ENCODE data around the gene MET. TPM values are rescaled to one million over a fixed set of nuclear protein-coding genes. Genes with fewer than 3 reads are reported as not detected.

The MET gene
- total and polyA plus RNA-seq, 2 of the 13 experiments (the other 11 are each of a cell fraction or from before 2014, with no cell fraction given): 21.8 to 31.5 TPM

DNA sequence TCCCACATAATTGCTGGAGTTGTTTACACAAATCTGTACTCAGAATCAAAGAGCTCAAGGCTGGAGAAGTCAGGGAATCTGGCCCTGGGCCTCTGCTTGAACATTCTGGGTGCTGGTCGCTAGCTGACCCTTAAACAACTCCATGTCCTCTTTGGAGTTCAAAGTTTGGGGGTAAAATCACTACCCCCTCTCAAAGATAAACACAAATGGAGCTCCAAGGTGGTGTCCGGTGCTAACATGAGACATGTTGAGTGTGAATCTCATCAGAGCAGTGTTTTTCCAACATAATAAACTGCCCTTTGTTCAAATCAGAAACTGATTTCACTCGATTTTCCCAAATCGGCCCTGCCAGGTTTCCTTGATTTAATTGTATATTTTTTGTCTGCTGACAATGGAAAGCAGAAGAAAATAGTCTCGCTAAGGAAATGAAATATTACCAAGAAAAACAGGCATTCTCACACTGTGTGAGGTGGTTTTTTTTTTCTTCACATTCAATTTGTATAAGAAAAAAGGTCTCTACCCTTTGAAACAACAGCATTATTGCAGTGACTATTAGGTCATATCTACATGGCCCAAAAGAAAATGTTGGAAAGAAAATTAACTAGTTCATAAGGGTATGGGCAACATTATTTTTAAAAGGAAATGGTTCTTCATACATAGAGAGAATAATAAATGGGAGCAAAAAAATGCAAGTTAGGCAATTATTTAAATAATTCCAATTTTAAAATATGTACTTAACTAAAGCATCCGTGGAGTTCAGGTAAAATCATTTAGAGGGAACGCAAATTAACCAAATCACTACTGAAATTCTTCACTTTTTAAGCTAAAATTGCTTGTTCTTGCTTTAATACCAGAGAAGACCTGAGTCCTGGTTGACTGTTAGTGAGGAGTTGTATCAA is 134.3 kb downstream of the MET start (continued):
- TF ChIP-seq ARNTL (CRISPR knock-in tag; IDR thresholded peaks at IDR 0.05) (no peak), EP300 (IDR thresholded peaks at IDR 0.05; ENCODE audit: low read depth in 2 of 2, low read length in 2 of 2) (peak in 1 of 2 experiments; percentile 92; a peak in 2 of 4 replicates), EP300 (CRISPR knock-in tag; IDR thresholded peaks at IDR 0.05; ENCODE audit: borderline replicate concordance) (peak; percentile 64; the same call in 1 of the 2 replicates), ZNF672 (CRISPR knock-in tag; IDR thresholded peaks at IDR 0.05) (no peak), BCL6 (CRISPR knock-in tag; IDR thresholded peaks at IDR 0.05) (peak; percentile 87), PAF1 (CRISPR knock-in tag; IDR thresholded peaks at IDR 0.05) (no peak), ZNF432 (CRISPR knock-in tag; IDR thresholded peaks at IDR 0.05; ENCODE audit: borderline replicate concordance) (no peak), ZNF777 (CRISPR knock-in tag; IDR thresholded peaks at IDR 0.05) (no peak), TBL1XR1 (IDR thresholded peaks at IDR 0.05; ENCODE audit: borderline replicate concordance, low read length, partially characterized antibody) (no peak), NFKB2 (CRISPR knock-in tag; IDR thresholded peaks at IDR 0.05; ENCODE audit: borderline replicate concordance) (no peak), ZNF737 (CRISPR knock-in tag; IDR thresholded peaks at IDR 0.05; ENCODE audit: borderline replicate concordance) (no peak), HNRNPK (IDR thresholded peaks at IDR 0.05; ENCODE audit: low read depth, low read length, poor library complexity, severe bottlenecking) (no peak), ZNF780A (CRISPR knock-in tag; IDR thresholded peaks at IDR 0.05) (no peak), ZNF614 (CRISPR knock-in tag; IDR thresholded peaks at IDR 0.05; ENCODE audit: borderline replicate concordance) (peak; percentile 50; the same call in 1 of the 2 replicates), ZBTB1 (CRISPR knock-in tag; IDR thresholded peaks at IDR 0.05; ENCODE audit: borderline replicate concordance) (no peak)
- TF ChIP-seq, protein P1, sequence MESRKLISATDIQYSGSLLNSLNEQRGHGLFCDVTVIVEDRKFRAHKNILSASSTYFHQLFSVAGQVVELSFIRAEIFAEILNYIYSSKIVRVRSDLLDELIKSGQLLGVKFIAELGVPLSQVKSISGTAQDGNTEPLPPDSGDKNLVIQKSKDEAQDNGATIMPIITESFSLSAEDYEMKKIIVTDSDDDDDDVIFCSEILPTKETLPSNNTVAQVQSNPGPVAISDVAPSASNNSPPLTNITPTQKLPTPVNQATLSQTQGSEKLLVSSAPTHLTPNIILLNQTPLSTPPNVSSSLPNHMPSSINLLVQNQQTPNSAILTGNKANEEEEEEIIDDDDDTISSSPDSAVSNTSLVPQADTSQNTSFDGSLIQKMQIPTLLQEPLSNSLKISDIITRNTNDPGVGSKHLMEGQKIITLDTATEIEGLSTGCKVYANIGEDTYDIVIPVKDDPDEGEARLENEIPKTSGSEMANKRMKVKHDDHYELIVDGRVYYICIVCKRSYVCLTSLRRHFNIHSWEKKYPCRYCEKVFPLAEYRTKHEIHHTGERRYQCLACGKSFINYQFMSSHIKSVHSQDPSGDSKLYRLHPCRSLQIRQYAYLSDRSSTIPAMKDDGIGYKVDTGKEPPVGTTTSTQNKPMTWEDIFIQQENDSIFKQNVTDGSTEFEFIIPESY (CRISPR knock-in tag; IDR thresholded peaks at IDR 0.05): no peak
- TF ChIP-seq, protein P2, sequence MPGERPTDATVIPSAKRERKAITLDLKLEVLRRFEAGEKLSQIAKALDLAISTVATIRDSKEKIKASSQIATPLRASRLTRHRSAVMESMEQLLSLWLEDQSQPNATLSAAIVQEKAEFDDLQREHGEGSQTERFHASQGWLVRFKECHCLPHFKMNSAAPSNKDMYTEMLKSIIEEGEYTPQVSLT (CRISPR knock-in tag; IDR thresholded peaks at IDR 0.05; ENCODE audit: borderline replicate concordance, low read depth): no peak
- TF ChIP-seq, protein P3, sequence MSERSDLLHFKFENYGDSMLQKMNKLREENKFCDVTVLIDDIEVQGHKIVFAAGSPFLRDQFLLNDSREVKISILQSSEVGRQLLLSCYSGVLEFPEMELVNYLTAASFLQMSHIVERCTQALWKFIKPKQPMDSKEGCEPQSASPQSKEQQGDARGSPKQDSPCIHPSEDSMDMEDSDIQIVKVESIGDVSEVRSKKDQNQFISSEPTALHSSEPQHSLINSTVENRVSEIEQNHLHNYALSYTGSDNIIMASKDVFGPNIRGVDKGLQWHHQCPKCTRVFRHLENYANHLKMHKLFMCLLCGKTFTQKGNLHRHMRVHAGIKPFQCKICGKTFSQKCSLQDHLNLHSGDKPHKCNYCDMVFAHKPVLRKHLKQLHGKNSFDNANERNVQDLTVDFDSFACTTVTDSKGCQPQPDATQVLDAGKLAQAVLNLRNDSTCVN (CRISPR knock-in tag; IDR thresholded peaks at IDR 0.05; ENCODE audit: borderline replicate concordance): no peak; the same call in 1 of the 2 replicates
- TF ChIP-seq, protein P4, sequence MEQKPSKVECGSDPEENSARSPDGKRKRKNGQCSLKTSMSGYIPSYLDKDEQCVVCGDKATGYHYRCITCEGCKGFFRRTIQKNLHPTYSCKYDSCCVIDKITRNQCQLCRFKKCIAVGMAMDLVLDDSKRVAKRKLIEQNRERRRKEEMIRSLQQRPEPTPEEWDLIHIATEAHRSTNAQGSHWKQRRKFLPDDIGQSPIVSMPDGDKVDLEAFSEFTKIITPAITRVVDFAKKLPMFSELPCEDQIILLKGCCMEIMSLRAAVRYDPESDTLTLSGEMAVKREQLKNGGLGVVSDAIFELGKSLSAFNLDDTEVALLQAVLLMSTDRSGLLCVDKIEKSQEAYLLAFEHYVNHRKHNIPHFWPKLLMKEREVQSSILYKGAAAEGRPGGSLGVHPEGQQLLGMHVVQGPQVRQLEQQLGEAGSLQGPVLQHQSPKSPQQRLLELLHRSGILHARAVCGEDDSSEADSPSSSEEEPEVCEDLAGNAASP (CRISPR knock-in tag; IDR thresholded peaks at IDR 0.05; ENCODE audit: borderline replicate concordance): peak; percentile 61; the same call in 1 of the 2 replicates
- TF ChIP-seq, protein P5, sequence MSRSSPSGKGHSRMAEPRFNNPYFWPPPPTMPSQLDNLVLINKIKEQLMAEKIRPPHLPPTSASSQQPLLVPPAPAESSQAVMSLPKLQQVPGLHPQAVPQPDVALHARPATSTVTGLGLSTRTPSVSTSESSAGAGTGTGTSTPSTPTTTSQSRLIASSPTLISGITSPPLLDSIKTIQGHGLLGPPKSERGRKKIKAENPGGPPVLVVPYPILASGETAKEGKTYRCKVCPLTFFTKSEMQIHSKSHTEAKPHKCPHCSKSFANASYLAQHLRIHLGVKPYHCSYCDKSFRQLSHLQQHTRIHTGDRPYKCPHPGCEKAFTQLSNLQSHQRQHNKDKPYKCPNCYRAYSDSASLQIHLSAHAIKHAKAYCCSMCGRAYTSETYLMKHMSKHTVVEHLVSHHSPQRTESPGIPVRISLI (CRISPR knock-in tag; IDR thresholded peaks at IDR 0.05; ENCODE audit: borderline replicate concordance): no peak
- TF ChIP-seq, protein P6, sequence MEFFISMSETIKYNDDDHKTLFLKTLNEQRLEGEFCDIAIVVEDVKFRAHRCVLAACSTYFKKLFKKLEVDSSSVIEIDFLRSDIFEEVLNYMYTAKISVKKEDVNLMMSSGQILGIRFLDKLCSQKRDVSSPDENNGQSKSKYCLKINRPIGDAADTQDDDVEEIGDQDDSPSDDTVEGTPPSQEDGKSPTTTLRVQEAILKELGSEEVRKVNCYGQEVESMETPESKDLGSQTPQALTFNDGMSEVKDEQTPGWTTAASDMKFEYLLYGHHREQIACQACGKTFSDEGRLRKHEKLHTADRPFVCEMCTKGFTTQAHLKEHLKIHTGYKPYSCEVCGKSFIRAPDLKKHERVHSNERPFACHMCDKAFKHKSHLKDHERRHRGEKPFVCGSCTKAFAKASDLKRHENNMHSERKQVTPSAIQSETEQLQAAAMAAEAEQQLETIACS (CRISPR knock-in tag; IDR thresholded peaks at IDR 0.05): no peak

Data from HepG2 (cell line).